ENCODE data around the gene MYCBPAP.

GRCh38 chr17:50514936-50515702 is 6.9 kb downstream of the MYCBPAP start:
- TF ChIP-seq EZH2 (IDR thresholded peaks at IDR 0.05; ENCODE audit: borderline replicate concordance, low read length) (no peak), CTCF (IDR thresholded peaks at IDR 0.05; ENCODE audit: low read length) (no peak)
